Skeletal muscle tissue (tissue), 4 donors: ENCODE results near the gene SGMS1. TPM values are rescaled to one million over a fixed set of nuclear protein-coding genes. Genes with fewer than 3 reads are reported as not detected.
"Not testable (repeated sequence)": the region's sequence is repeated elsewhere in the genome, so short reads cannot be mapped to it uniquely, and the experiment has no call there.

ENCODE experiments used
- H3K27ac ChIP-seq: one replicate; pipeline ENCODE4 v1.7.0; 2013; ENCODE audit warnings: mild to moderate bottlenecking, low read depth, low read length, inconsistent platforms
- H3K27me3 ChIP-seq, 3 donors: one replicate each; pipeline ENCODE4 v1.7.0; 2013; ENCODE audit warnings: low read length in 3 of 3; ENCODE audit not compliant: control insufficient read depth in 3 of 3, insufficient read depth in 3 of 3
- H3K36me3 ChIP-seq, 3 donors: one replicate each; pipeline ENCODE4 v1.7.0; 2013; ENCODE audit warnings: low read length in 3 of 3; ENCODE audit not compliant: control insufficient read depth in 3 of 3, insufficient read depth in 3 of 3
- H3K4me1 ChIP-seq, 3 donors: one replicate each; pipeline ENCODE4 v1.7.0; 2013; ENCODE audit warnings: low read length in 3 of 3, mild to moderate bottlenecking in 3 of 3; ENCODE audit not compliant: control insufficient read depth in 3 of 3, insufficient read depth in 3 of 3
- H3K4me3 ChIP-seq, 3 donors: one replicate each; pipeline ENCODE4 v1.7.0; 2013; ENCODE audit warnings: low read length in 3 of 3
- H3K9ac ChIP-seq, 3 donors: one replicate each; pipeline ENCODE4 v1.7.0; 2013; ENCODE audit warnings: low read length in 3 of 3, mild to moderate bottlenecking in 3 of 3, moderate library complexity in 2 of 3, low read depth in 1 of 3
- H3K9me3 ChIP-seq, 3 donors: one replicate each; pipeline ENCODE4 v1.7.0; 2013; ENCODE audit warnings: low read length in 3 of 3; ENCODE audit not compliant: control insufficient read depth in 3 of 3
- total RNA-seq: library from RNA; depleted of rRNA; stranded (reverse); fragments of >200 nt; gene quantifications from one replicate; pipeline ENCODE4 v1.2.3, GENCODE V29; 2014
- donor health status: Osteomylitis.

Gene SGMS1
- total RNA-seq, 1 donor from 2014 or later = 62.6 TPM

GRCh38 chr10:50504389-50504788, 119.4 kb downstream of the SGMS1 start:
- H3K4me3 ChIP-seq = no peak overlapping the region
- no peaks in the 10 kb centered on the region for H3K9me3 ChIP-seq
- no peak overlapping the region for H3K27ac ChIP-seq
- H3K9ac ChIP-seq = no peak overlapping the region
- H3K4me1 ChIP-seq = peaks cover 0 to 7% (median 2%) of the 10 kb centered on the region in 3 donors
- H3K27me3 ChIP-seq = no peaks in the 10 kb centered on the region
- H3K36me3 ChIP-seq = no peaks in the 10 kb centered on the region

GRCh38 chr10:50503661-50504320, 120.0 kb downstream of the SGMS1 start:
- H3K4me3 ChIP-seq = no peak overlapping the region
- H3K4me1 ChIP-seq = peaks cover 0 to 7% (median 2%) of the 10 kb centered on the region in 3 donors
- H3K9me3 ChIP-seq = no peaks in the 10 kb centered on the region
- no peaks in the 10 kb centered on the region for H3K27me3 ChIP-seq
- no peak overlapping the region for H3K9ac ChIP-seq
- no peaks in the 10 kb centered on the region for H3K36me3 ChIP-seq
- no peak overlapping the region for H3K27ac ChIP-seq

GRCh38 chr10:50503156-50503555, 120.6 kb downstream of the SGMS1 start:
- H3K4me1 ChIP-seq, H3K36me3 ChIP-seq, H3K9ac ChIP-seq: not testable (repeated sequence)

GRCh38 chr10:50501924-50502452, 121.8 kb downstream of the SGMS1 start:
- Histone ChIP-seq H3K27me3 (no peaks in the 10 kb centered on the region), H3K4me1 (peaks cover 2 to 7% (median 3%) of the 10 kb centered on the region in 3 donors), H3K27ac (no peak overlapping the region), H3K9ac (no peak overlapping the region), H3K36me3 (no peaks in the 10 kb centered on the region), H3K4me3 (no peak overlapping the region), H3K9me3 (no peaks in the 10 kb centered on the region)

More at GRCh38 chr10:50503156-50503555, 120.6 kb downstream of the SGMS1 start:
- H3K9me3 ChIP-seq, H3K27me3 ChIP-seq, H3K27ac ChIP-seq, H3K4me3 ChIP-seq: not testable (repeated sequence)

GRCh38 chr10:50501478-50501877, 122.3 kb downstream of the SGMS1 start:
- H3K27ac ChIP-seq = no peak overlapping the region
- no peak overlapping the region for H3K9ac ChIP-seq
- H3K27me3 ChIP-seq = no peaks in the 10 kb centered on the region
- peaks cover 3 to 11% (median 5%) of the 10 kb centered on the region in 3 donors for H3K4me1 ChIP-seq
- H3K9me3 ChIP-seq = no peaks in the 10 kb centered on the region
- H3K36me3 ChIP-seq = no peaks in the 10 kb centered on the region
- H3K4me3 ChIP-seq = no peak overlapping the region

- Histone ChIP-seq H3K36me3 (no peaks in the 10 kb centered on the region), H3K4me1 (peaks cover 3 to 11% (median 5%) of the 10 kb centered on the region in 3 donors), H3K9me3 (no peaks in the 10 kb centered on the region), H3K4me3 (no peak overlapping the region), H3K27me3 (no peaks in the 10 kb centered on the region), H3K9ac (no peak overlapping the region), H3K27ac (no peak overlapping the region)
These were observed 125.3 kb downstream of the SGMS1 start for GRCh38 chr10:50498465-50498864.

- H3K9me3 ChIP-seq = no peaks in the 10 kb centered on the region
- no peaks in the 10 kb centered on the region for H3K27me3 ChIP-seq
- peak overlapping the region; percentile 69 for H3K27ac ChIP-seq
- H3K4me3 ChIP-seq = peak overlapping the region in 1 of 3 donors; percentile 10
- H3K4me1 ChIP-seq = peaks cover 3 to 11% (median 5%) of the 10 kb centered on the region in 3 donors
- no peaks in the 10 kb centered on the region for H3K36me3 ChIP-seq
- peak overlapping the region in 1 of 3 donors; percentile 45 for H3K9ac ChIP-seq
These were observed 126.0 kb downstream of the SGMS1 start for GRCh38 chr10:50497758-50498157.

GRCh38 chr10:50496228-50496627, 127.5 kb downstream of the SGMS1 start:
- H3K4me1 ChIP-seq = peaks cover 0 to 11% (median 3%) of the 10 kb centered on the region in 3 donors
- H3K27ac ChIP-seq = no peak overlapping the region
- H3K9me3 ChIP-seq = no peaks in the 10 kb centered on the region
- no peak overlapping the region for H3K4me3 ChIP-seq
- no peaks in the 10 kb centered on the region for H3K36me3 ChIP-seq
- H3K9ac ChIP-seq = no peak overlapping the region
- no peaks in the 10 kb centered on the region for H3K27me3 ChIP-seq

- H3K27me3 ChIP-seq = no peaks in the 10 kb centered on the region
- no peak overlapping the region for H3K4me3 ChIP-seq
- no peak overlapping the region for H3K9ac ChIP-seq
- peaks cover 0 to 5% (median 2%) of the 10 kb centered on the region in 3 donors for H3K4me1 ChIP-seq
- no peaks in the 10 kb centered on the region for H3K36me3 ChIP-seq
- H3K9me3 ChIP-seq = no peaks in the 10 kb centered on the region
- H3K27ac ChIP-seq = no peak overlapping the region
These were observed 133.5 kb downstream of the SGMS1 start for GRCh38 chr10:50490241-50490640.

GRCh38 chr10:50484550-50484949, 139.2 kb downstream of the SGMS1 start:
- not testable (repeated sequence) for H3K36me3 ChIP-seq, H3K27me3 ChIP-seq, H3K9ac ChIP-seq, H3K4me3 ChIP-seq, H3K27ac ChIP-seq, H3K4me1 ChIP-seq, H3K9me3 ChIP-seq
